GM12878 (cell line): ENCODE measurements around the gene USP5. TPM values are rescaled to one million over a fixed set of nuclear protein-coding genes. Genes with fewer than 3 reads are reported as not detected.
A peak's percentile ranks its signal among the peaks of the same experiment; 100 is the strongest.

ENCODE experiments used
- CHD2 ChIP-seq: IDR thresholded peaks from 2 replicates; pipeline ENCODE4 v1.6.1; 2011; ENCODE audit warnings: low read depth, low read length, improper control_type of control experiment, borderline replicate concordance
- CREM ChIP-seq: IDR thresholded peaks from 2 replicates; pipeline ENCODE4 v1.6.1; 2014; ENCODE audit warnings: antibody characterized with exemption, low read depth
- DPF2 ChIP-seq: fragments of 450-650 bp; IDR thresholded peaks from 2 replicates; pipeline ENCODE4 v1.6.1; 2017; ENCODE audit warnings: mild to moderate bottlenecking
- ESRRA ChIP-seq: IDR thresholded peaks from 2 replicates; pipeline ENCODE4 v1.6.1; 2012; ENCODE audit warnings: mild to moderate bottlenecking, low read length, improper control_type of control experiment
- FOXK2 ChIP-seq: fragments of 450-650 bp; IDR thresholded peaks from 2 replicates; pipeline ENCODE4 v1.6.1; 2017; ENCODE audit warnings: mild to moderate bottlenecking, moderate library complexity
- FOXM1 ChIP-seq: IDR thresholded peaks from 2 replicates; pipeline ENCODE4 v1.6.1; 2012; ENCODE audit warnings: low read depth, mild to moderate bottlenecking, inconsistent platforms, low read length, moderate library complexity
- HDGF ChIP-seq: fragments of 450-650 bp; IDR thresholded peaks from 2 replicates; pipeline ENCODE4 v1.6.1; 2016; ENCODE audit warnings: antibody characterized with exemption
- HSF1 ChIP-seq: fragments of 150-350 bp; IDR thresholded peaks from 2 replicates; pipeline ENCODE4 v1.6.1; 2014; ENCODE audit warnings: mild to moderate bottlenecking, low read depth, low read length
- IRF3 ChIP-seq: fragments of 450-650 bp; IDR thresholded peaks from 2 replicates; pipeline ENCODE4 v1.6.1; 2014; ENCODE audit warnings: mild to moderate bottlenecking
- LARP7 ChIP-seq: fragments of 450-650 bp; IDR thresholded peaks from 2 replicates; pipeline ENCODE4 v1.6.1; 2017; ENCODE audit warnings: mild to moderate bottlenecking
- MXI1 ChIP-seq: fragments of 150-350 bp; IDR thresholded peaks from 2 replicates; pipeline ENCODE4 v1.6.1; 2011; ENCODE audit warnings: low read depth, mild to moderate bottlenecking, inconsistent platforms, low read length, improper control_type of control experiment
- NBN ChIP-seq: fragments of 450-650 bp; IDR thresholded peaks from 2 replicates; pipeline ENCODE4 v1.6.1; 2016
- PBX3 ChIP-seq: IDR thresholded peaks from 2 replicates; pipeline ENCODE4 v1.6.1; 2011; ENCODE audit warnings: mild to moderate bottlenecking, low read depth, low read length, moderate library complexity; ENCODE audit not compliant: insufficient replicate concordance
- POU2F2 ChIP-seq: IDR thresholded peaks from 3 replicates; pipeline ENCODE4 v1.6.1; 2011; ENCODE audit warnings: low read depth, mild to moderate bottlenecking, low read length, borderline replicate concordance
- RB1 ChIP-seq: fragments of 450-650 bp; formaldehyde crosslinking; IDR thresholded peaks from 2 replicates; pipeline ENCODE4 v1.6.1; 2017; ENCODE audit warnings: mild to moderate bottlenecking, borderline replicate concordance
- REST ChIP-seq: IDR thresholded peaks from 2 replicates; pipeline ENCODE4 v1.6.1; 2012; ENCODE audit warnings: mild to moderate bottlenecking, low read depth, low read length
- SIN3A ChIP-seq: IDR thresholded peaks from 2 replicates; pipeline ENCODE4 v1.6.1; 2012; ENCODE audit warnings: low read depth, low read length, improper control_type of control experiment
- SIX5 ChIP-seq: IDR thresholded peaks from 2 replicates; pipeline ENCODE4 v1.6.1; 2011; ENCODE audit warnings: mild to moderate bottlenecking, low read depth, low read length, moderate library complexity; ENCODE audit not compliant: severe bottlenecking
- STAT1 ChIP-seq: fragments of 450-650 bp; conservative IDR thresholded peaks from 2 replicates; pipeline ENCODE4 v1.6.1; 2014; ENCODE audit warnings: antibody characterized with exemption, mild to moderate bottlenecking
- TARDBP ChIP-seq: IDR thresholded peaks from 2 replicates; pipeline ENCODE4 v1.6.1; 2016; ENCODE audit warnings: borderline replicate concordance
- TBL1XR1 ChIP-seq: IDR thresholded peaks from 2 replicates; pipeline ENCODE4 v1.6.1; 2012; ENCODE audit warnings: low read depth, low read length, improper control_type of control experiment
- TCF3 ChIP-seq: IDR thresholded peaks from 2 replicates; pipeline ENCODE4 v1.6.1; 2012; ENCODE audit warnings: low read depth, mild to moderate bottlenecking, low read length, borderline replicate concordance; ENCODE audit not compliant: insufficient read depth
- ZBED1 ChIP-seq: IDR thresholded peaks from 2 replicates; pipeline ENCODE4 v1.6.1; 2016; ENCODE audit warnings: borderline replicate concordance
- ZNF207 ChIP-seq: fragments of 450-650 bp; IDR thresholded peaks from 2 replicates; pipeline ENCODE4 v1.6.1; 2014; ENCODE audit warnings: antibody characterized with exemption, mild to moderate bottlenecking, borderline replicate concordance
- ZNF384 ChIP-seq: IDR thresholded peaks from 2 replicates; pipeline ENCODE4 v1.6.1; 2012; ENCODE audit warnings: low read depth, mild to moderate bottlenecking, low read length, improper control_type of control experiment, borderline replicate concordance
- polyA plus RNA-seq, 11 experiments: library from polyadenylated mRNA; depleted of rRNA in 4 of 11; unstranded in 6 of 11; stranded (reverse) in 5 of 11; fragments of >200 nt; fragmentation: Nextera tagmentation in 4 of 11; fragmentation: Illumina TruSeq in 1 of 11; extraction: Ambion mirVana in 4 of 11; extraction: Trizol in 1 of 11; gene quantifications; 1 replicate in 1 of 11; 2 replicates in 10 of 11; pipeline versions ENCODE4 v1.2.1 to v1.2.3, GENCODE V29; 2011 to 2016; ENCODE audit warnings: inconsistent platforms in 2 of 11, missing spikeins in 2 of 11, low read depth in 1 of 11
- total RNA-seq, 4 experiments: library from RNA; depleted of rRNA in 3 of 4; stranded (reverse); fragments of >200 nt in 3 of 4; fragmentation: Illumina TruSeq in 1 of 4; extraction: Trizol in 1 of 4; gene quantifications; 2 replicates each; pipeline versions ENCODE4 v1.2.1 to v1.2.3, GENCODE V29; 2013 to 2021

Gene USP5
- total and polyA plus RNA-seq, 10 of the 15 experiments (the other 5 are each of a cell fraction or from before 2014, with no cell fraction given) = 2.5 to 124 (median 74.6) TPM

GRCh38 chr12:6851921-6852650, at the start of gene USP5 (continued):
- peak; percentile 91; the same call in 1 of the 2 replicates for TF ChIP-seq LARP7
- no peak for TF ChIP-seq HSF1
- peak; percentile 99 for TF ChIP-seq SIX5
- peak; percentile 91; the same call in 1 of the 2 replicates for TF ChIP-seq ESRRA
- peak; percentile 94; the same call in 1 of the 2 replicates for TF ChIP-seq STAT1
- no peak for TF ChIP-seq ZBED1
- TF ChIP-seq POU2F2 = no peak
- TF ChIP-seq RB1 = peak; percentile 21; the same call in 1 of the 2 replicates
- peak; percentile 100 for TF ChIP-seq TARDBP
- TF ChIP-seq FOXK2 = 0 out of 2 replicates have a peak, but pooled peaks have one; percentile 14
- 0 out of 2 replicates have a peak, but pooled peaks have one; percentile 23 for TF ChIP-seq TBL1XR1
- TF ChIP-seq ZNF207 = peak; percentile 90
- TF ChIP-seq HDGF = peak; percentile 97
- TF ChIP-seq CHD2 = peak; percentile 92
- TF ChIP-seq ZNF384 = no peak
- no peak for TF ChIP-seq TCF3
- TF ChIP-seq IRF3 = peak; percentile 80
- TF ChIP-seq PBX3 = peak; percentile 94
- no peak for TF ChIP-seq REST
- TF ChIP-seq CREM = peak; percentile 99
- peak; percentile 49 for TF ChIP-seq MXI1
- no peak for TF ChIP-seq FOXM1
- 0 out of 2 replicates have a peak, but pooled peaks have one; percentile 58 for TF ChIP-seq SIN3A
- TF ChIP-seq NBN = peak; percentile 55; the same call in 1 of the 2 replicates
- no peak; the same call in none of the 2 replicates for TF ChIP-seq DPF2
